HepG2 (cell line): ENCODE data around the gene PCNP. TPM values are rescaled to one million over a fixed set of nuclear protein-coding genes. Genes with fewer than 3 reads are reported as not detected.

Source experiments
- CBFB ChIP-seq: sonication (generic); formaldehyde crosslinking; IDR thresholded peaks from 2 replicates; pipeline ENCODE4 v1.4.0; 2020; ENCODE audit warnings: missing genetic modification reagents
- CREB1 ChIP-seq, 2 experiments: fragments of 450-650 bp in 1 of 2; IDR thresholded peaks; 2 replicates each; pipeline ENCODE4 v1.6.1; 2016 to 2017; ENCODE audit warnings: control low read depth in 1 of 2, mild to moderate bottlenecking in 1 of 2, missing compliant biosample characterization in 1 of 2, missing genetic modification characterization in 1 of 2
- FOXM1 ChIP-seq: sonication (generic); formaldehyde crosslinking; IDR thresholded peaks from 2 replicates; pipeline ENCODE4 v1.5.0; 2020; ENCODE audit warnings: missing genetic modification reagents
- HES4 ChIP-seq: sonication (generic); formaldehyde crosslinking; IDR thresholded peaks from 2 replicates; pipeline ENCODE4 v1.9.0; 2021; ENCODE audit warnings: mild to moderate bottlenecking, missing genetic modification reagents, borderline replicate concordance
- MTF2 ChIP-seq: sonication (generic); formaldehyde crosslinking; IDR thresholded peaks from 2 replicates; pipeline ENCODE4 v1.5.0; 2020; ENCODE audit warnings: missing genetic modification reagents, borderline replicate concordance
- RARA ChIP-seq: IDR thresholded peaks from 2 replicates; pipeline ENCODE4 v1.6.1; 2016; ENCODE audit warnings: missing genetic modification reagents, missing compliant biosample characterization
- RFXAP ChIP-seq: sonication (generic); formaldehyde crosslinking; IDR thresholded peaks from 2 replicates; pipeline ENCODE4 v1.4.0; 2020; ENCODE audit warnings: missing genetic modification reagents, borderline replicate concordance
- SAP130 ChIP-seq: IDR thresholded peaks from 2 replicates; pipeline ENCODE4 v1.6.1; 2016; ENCODE audit warnings: low read depth
- ZMYM3 ChIP-seq: sonication (generic); formaldehyde crosslinking; IDR thresholded peaks from 2 replicates; pipeline ENCODE4 v1.5.1; 2020; ENCODE audit warnings: mild to moderate bottlenecking, missing genetic modification reagents
- ZNF256 ChIP-seq: sonication (generic); formaldehyde crosslinking; conservative IDR thresholded peaks from 2 replicates; pipeline ENCODE4 v1.4.0; 2020; ENCODE audit warnings: missing genetic modification reagents
- ZNF317 ChIP-seq: sonication (generic); formaldehyde crosslinking; IDR thresholded peaks from 2 replicates; pipeline ENCODE4 v1.5.0; 2020; ENCODE audit warnings: mild to moderate bottlenecking, missing genetic modification reagents
- ZNF33A ChIP-seq: sonication (generic); formaldehyde crosslinking; IDR thresholded peaks from 2 replicates; pipeline ENCODE4 v1.5.1; 2020; ENCODE audit warnings: missing genetic modification reagents, mild to moderate bottlenecking, moderate library complexity, borderline replicate concordance
- ZNF367 ChIP-seq: sonication (generic); formaldehyde crosslinking; IDR thresholded peaks from 2 replicates; pipeline ENCODE4 v1.4.0; 2020; ENCODE audit warnings: missing genetic modification reagents, borderline replicate concordance
- ZNF572 ChIP-seq: sonication (generic); formaldehyde crosslinking; IDR thresholded peaks from 2 replicates; pipeline ENCODE4 v1.5.1; 2020; ENCODE audit warnings: mild to moderate bottlenecking, missing genetic modification reagents
- polyA plus RNA-seq, 8 experiments: library from polyadenylated mRNA; depleted of rRNA in 3 of 8; stranded (reverse) in 7 of 8; unstranded in 1 of 8; fragments of >200 nt; fragmentation: Illumina TruSeq in 4 of 8; extraction: Trizol in 4 of 8; gene quantifications; 2 replicates each; pipeline versions ENCODE4 v1.2.1 to v1.2.3, GENCODE V29; 2011 to 2016; ENCODE audit warnings: low read depth in 4 of 8, missing spikeins in 1 of 8, mixed read lengths in 1 of 8; ENCODE audit not compliant: insufficient read depth in 1 of 8
- total RNA-seq, 5 experiments: library from RNA; depleted of rRNA; stranded (reverse); fragments of >200 nt; fragmentation: Illumina TruSeq; extraction: Trizol; gene quantifications; 2 replicates each; pipeline ENCODE4 v1.2.3, GENCODE V29; 2016; ENCODE audit warnings: low read depth in 1 of 5
- TF ChIP-seq, protein P1 (sequence below): sonication (generic); formaldehyde crosslinking; IDR thresholded peaks from 2 replicates; pipeline ENCODE4 v1.8.0; 2022; ENCODE audit warnings: mild to moderate bottlenecking, missing genetic modification reagents
- TF ChIP-seq, protein P2 (sequence below): sonication (generic); formaldehyde crosslinking; IDR thresholded peaks from 2 replicates; pipeline ENCODE4 v1.4.0; 2020; ENCODE audit warnings: missing genetic modification reagents, mild to moderate bottlenecking, borderline replicate concordance
- TF ChIP-seq, protein P3 (sequence below): sonication (generic); formaldehyde crosslinking; IDR thresholded peaks from 2 replicates; pipeline ENCODE4 v1.8.0; 2023; ENCODE audit warnings: mild to moderate bottlenecking, missing genetic modification reagents
- TF ChIP-seq, protein P4 (sequence below): sonication (generic); formaldehyde crosslinking; IDR thresholded peaks from 2 replicates; pipeline ENCODE4 v1.9.0; 2021; ENCODE audit warnings: mild to moderate bottlenecking, missing genetic modification reagents
- TF ChIP-seq, protein P5 (sequence below): sonication (generic); formaldehyde crosslinking; IDR thresholded peaks from 2 replicates; pipeline ENCODE4 v1.8.0; 2022; ENCODE audit warnings: mild to moderate bottlenecking, missing genetic modification reagents, moderate library complexity

PCNP gene
- total and polyA plus RNA-seq, 2 of the 13 experiments (the other 11 are each of a cell fraction or from before 2014, with no cell fraction given) = 44.1 to 78.2 TPM

DNA sequence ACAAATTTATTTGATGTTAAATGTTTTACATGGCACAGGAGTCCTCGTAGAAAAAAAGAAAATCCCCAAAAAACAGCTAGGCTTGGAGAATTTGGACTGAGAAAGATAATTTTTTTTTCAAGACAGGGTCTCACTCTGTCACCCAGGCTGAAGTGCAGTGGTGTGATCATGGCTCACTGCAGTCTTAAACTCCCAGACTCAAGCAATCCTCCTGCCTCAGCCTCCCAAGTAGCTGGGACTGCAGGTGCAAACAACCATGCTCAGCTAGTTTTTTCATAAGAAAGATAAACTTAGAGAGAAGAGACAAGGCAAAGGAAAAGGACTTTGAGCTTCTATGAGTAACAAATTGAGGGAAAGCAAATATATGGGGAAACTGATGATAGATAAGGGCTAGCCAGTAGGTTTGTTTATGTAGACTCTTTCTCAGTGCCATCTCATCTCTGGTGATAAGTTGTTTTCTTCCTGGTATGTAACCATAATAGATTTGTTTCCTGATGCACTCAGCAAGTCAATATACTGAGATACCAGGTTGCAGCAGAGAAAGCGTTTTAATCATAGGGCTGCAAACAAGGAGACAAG, 25.4 kb upstream of the PCNP start (continued):
- TF ChIP-seq, protein P1, sequence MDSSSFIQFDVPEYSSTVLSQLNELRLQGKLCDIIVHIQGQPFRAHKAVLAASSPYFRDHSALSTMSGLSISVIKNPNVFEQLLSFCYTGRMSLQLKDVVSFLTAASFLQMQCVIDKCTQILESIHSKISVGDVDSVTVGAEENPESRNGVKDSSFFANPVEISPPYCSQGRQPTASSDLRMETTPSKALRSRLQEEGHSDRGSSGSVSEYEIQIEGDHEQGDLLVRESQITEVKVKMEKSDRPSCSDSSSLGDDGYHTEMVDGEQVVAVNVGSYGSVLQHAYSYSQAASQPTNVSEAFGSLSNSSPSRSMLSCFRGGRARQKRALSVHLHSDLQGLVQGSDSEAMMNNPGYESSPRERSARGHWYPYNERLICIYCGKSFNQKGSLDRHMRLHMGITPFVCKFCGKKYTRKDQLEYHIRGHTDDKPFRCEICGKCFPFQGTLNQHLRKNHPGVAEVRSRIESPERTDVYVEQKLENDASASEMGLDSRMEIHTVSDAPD (CRISPR knock-in tag) = peak; percentile 74; the same call in 1 of the 2 replicates
- TF ChIP-seq ZNF367 (CRISPR knock-in tag) (no peak), ZNF572 (no peak), SAP130 (CRISPR knock-in tag) (peak; percentile 38; the same call in 1 of the 2 replicates), RFXAP (no peak), CBFB (no peak), ZNF317 (CRISPR knock-in tag) (no peak), HES4 (CRISPR knock-in tag) (no peak), ZNF256 (no peak), ZNF33A (CRISPR knock-in tag) (no peak), MTF2 (CRISPR knock-in tag) (no peak), CREB1 (IDR thresholded peaks at IDR 0.05) (no peak), CREB1 (CRISPR knock-in tag; IDR thresholded peaks at IDR 0.05) (peak; percentile 41; the same call in 1 of the 2 replicates), ZMYM3 (CRISPR knock-in tag) (peak; percentile 67; the same call in 1 of the 2 replicates), RARA (0 out of 2 replicates have a peak, but pooled peaks have one; percentile 27), FOXM1 (CRISPR knock-in tag) (no peak)
- TF ChIP-seq, protein P2, sequence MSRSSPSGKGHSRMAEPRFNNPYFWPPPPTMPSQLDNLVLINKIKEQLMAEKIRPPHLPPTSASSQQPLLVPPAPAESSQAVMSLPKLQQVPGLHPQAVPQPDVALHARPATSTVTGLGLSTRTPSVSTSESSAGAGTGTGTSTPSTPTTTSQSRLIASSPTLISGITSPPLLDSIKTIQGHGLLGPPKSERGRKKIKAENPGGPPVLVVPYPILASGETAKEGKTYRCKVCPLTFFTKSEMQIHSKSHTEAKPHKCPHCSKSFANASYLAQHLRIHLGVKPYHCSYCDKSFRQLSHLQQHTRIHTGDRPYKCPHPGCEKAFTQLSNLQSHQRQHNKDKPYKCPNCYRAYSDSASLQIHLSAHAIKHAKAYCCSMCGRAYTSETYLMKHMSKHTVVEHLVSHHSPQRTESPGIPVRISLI = peak; percentile 85
- TF ChIP-seq, protein P3, sequence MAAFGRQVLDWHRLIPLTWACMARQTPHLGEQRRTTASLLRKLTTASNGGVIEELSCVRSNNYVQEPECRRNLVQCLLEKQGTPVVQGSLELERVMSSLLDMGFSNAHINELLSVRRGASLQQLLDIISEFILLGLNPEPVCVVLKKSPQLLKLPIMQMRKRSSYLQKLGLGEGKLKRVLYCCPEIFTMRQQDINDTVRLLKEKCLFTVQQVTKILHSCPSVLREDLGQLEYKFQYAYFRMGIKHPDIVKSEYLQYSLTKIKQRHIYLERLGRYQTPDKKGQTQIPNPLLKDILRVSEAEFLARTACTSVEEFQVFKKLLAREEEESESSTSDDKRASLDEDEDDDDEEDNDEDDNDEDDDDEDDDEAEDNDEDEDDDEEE (CRISPR knock-in tag) = no peak
- TF ChIP-seq, protein P4, sequence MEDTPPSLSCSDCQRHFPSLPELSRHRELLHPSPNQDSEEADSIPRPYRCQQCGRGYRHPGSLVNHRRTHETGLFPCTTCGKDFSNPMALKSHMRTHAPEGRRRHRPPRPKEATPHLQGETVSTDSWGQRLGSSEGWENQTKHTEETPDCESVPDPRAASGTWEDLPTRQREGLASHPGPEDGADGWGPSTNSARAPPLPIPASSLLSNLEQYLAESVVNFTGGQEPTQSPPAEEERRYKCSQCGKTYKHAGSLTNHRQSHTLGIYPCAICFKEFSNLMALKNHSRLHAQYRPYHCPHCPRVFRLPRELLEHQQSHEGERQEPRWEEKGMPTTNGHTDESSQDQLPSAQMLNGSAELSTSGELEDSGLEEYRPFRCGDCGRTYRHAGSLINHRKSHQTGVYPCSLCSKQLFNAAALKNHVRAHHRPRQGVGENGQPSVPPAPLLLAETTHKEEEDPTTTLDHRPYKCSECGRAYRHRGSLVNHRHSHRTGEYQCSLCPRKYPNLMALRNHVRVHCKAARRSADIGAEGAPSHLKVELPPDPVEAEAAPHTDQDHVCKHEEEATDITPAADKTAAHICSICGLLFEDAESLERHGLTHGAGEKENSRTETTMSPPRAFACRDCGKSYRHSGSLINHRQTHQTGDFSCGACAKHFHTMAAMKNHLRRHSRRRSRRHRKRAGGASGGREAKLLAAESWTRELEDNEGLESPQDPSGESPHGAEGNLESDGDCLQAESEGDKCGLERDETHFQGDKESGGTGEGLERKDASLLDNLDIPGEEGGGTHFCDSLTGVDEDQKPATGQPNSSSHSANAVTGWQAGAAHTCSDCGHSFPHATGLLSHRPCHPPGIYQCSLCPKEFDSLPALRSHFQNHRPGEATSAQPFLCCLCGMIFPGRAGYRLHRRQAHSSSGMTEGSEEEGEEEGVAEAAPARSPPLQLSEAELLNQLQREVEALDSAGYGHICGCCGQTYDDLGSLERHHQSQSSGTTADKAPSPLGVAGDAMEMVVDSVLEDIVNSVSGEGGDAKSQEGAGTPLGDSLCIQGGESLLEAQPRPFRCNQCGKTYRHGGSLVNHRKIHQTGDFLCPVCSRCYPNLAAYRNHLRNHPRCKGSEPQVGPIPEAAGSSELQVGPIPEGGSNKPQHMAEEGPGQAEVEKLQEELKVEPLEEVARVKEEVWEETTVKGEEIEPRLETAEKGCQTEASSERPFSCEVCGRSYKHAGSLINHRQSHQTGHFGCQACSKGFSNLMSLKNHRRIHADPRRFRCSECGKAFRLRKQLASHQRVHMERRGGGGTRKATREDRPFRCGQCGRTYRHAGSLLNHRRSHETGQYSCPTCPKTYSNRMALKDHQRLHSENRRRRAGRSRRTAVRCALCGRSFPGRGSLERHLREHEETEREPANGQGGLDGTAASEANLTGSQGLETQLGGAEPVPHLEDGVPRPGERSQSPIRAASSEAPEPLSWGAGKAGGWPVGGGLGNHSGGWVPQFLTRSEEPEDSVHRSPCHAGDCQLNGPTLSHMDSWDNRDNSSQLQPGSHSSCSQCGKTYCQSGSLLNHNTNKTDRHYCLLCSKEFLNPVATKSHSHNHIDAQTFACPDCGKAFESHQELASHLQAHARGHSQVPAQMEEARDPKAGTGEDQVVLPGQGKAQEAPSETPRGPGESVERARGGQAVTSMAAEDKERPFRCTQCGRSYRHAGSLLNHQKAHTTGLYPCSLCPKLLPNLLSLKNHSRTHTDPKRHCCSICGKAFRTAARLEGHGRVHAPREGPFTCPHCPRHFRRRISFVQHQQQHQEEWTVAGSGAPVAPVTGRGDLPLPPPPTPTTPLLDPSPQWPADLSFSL (CRISPR knock-in tag) = no peak
- TF ChIP-seq, protein P5, sequence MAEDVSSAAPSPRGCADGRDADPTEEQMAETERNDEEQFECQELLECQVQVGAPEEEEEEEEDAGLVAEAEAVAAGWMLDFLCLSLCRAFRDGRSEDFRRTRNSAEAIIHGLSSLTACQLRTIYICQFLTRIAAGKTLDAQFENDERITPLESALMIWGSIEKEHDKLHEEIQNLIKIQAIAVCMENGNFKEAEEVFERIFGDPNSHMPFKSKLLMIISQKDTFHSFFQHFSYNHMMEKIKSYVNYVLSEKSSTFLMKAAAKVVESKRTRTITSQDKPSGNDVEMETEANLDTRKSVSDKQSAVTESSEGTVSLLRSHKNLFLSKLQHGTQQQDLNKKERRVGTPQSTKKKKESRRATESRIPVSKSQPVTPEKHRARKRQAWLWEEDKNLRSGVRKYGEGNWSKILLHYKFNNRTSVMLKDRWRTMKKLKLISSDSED = no peak
